Neural cell (in vitro differentiated cells): ENCODE results near the gene NPEPL1.

Source experiments
- EP300 ChIP-seq: fragments of 450-650 bp; conservative IDR thresholded peaks from 2 replicates; pipeline ENCODE4 v1.6.1; 2014; ENCODE audit warnings: antibody characterized with exemption, mild to moderate bottlenecking, moderate library complexity; ENCODE audit not compliant: poor library complexity, severe bottlenecking
- MXI1 ChIP-seq: fragments of 450-650 bp; conservative IDR thresholded peaks from 2 replicates; pipeline ENCODE4 v1.6.1; 2014; ENCODE audit warnings: antibody characterized with exemption, mild to moderate bottlenecking; ENCODE audit not compliant: poor library complexity, severe bottlenecking
- RAD21 ChIP-seq: fragments of 450-650 bp; conservative IDR thresholded peaks from 2 replicates; pipeline ENCODE4 v1.6.1; 2014; ENCODE audit warnings: antibody characterized with exemption, mild to moderate bottlenecking, moderate library complexity
- TAF1 ChIP-seq: IDR thresholded peaks from 2 replicates; pipeline ENCODE4 v1.6.1; 2012; ENCODE audit warnings: low read depth
- TF ChIP-seq, protein P1 (sequence below): fragments of 450-650 bp; IDR thresholded peaks from 2 replicates; pipeline ENCODE4 v1.5.1; 2014; ENCODE audit warnings: antibody characterized with exemption, mild to moderate bottlenecking, moderate library complexity; ENCODE audit not compliant: poor library complexity, severe bottlenecking

DNA sequence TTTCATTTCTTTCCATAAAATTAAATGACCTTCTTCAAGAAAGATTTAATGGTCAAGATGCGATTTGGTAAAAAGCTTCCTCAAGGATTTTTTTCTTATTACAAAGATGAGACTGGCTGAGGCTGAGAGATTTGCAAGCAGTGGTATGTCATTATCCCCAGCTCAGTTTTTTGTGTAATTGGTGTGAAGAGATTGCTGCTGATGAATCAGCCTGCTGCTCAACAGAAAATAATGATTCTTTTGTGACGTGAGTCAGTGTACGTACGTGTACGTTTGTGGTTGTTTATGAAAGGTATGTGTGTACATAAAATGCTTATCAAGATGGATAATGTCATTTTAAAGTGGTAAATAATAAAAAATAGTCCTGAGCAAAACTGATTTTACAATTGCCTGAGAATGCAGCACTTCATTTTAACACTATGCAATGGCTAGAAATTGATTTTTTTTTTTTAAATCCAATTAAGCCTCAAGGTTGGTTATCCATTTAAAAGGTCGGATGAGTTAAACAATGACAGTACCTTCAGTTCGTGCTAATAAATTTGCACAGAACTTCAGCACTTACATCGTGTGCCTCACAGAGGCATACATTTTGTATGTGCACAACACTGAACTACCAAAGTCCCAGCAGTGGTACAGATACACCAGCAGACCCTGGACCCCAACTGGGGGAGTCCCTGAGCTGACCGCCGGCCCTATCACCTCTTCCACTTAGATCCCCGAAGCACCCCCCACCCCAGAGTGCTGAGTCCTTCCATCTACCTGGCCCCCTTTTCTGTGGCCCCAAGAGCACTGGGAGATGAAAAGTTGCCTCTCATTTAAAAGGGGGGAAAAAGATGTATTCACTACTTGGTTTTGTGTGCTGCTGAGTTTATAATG, 9.7 kb upstream of the NPEPL1 start:
- TF ChIP-seq TAF1 (no peak), MXI1 (no peak), EP300 (no peak), RAD21 (no peak)
- TF ChIP-seq, protein P1, sequence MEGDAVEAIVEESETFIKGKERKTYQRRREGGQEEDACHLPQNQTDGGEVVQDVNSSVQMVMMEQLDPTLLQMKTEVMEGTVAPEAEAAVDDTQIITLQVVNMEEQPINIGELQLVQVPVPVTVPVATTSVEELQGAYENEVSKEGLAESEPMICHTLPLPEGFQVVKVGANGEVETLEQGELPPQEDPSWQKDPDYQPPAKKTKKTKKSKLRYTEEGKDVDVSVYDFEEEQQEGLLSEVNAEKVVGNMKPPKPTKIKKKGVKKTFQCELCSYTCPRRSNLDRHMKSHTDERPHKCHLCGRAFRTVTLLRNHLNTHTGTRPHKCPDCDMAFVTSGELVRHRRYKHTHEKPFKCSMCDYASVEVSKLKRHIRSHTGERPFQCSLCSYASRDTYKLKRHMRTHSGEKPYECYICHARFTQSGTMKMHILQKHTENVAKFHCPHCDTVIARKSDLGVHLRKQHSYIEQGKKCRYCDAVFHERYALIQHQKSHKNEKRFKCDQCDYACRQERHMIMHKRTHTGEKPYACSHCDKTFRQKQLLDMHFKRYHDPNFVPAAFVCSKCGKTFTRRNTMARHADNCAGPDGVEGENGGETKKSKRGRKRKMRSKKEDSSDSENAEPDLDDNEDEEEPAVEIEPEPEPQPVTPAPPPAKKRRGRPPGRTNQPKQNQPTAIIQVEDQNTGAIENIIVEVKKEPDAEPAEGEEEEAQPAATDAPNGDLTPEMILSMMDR: no peak
